Endothelial cell (in vitro differentiated cells): ENCODE results near the gene THSD4. TPM values are rescaled to one million over a fixed set of nuclear protein-coding genes. Genes with fewer than 3 reads are reported as not detected.

Experiments
- DNase-seq: peaks from one replicate; pipeline ENCODE4 v3.0.0; 2021; ENCODE audit warnings: low spot score
- H3K27ac Mint-ChIP-seq: one replicate; pipeline ENCODE4 v1.8.0; 2021; ENCODE audit warnings: mixed read lengths, inconsistent platforms; ENCODE audit not compliant: unreplicated experiment
- H3K27me3 Mint-ChIP-seq: one replicate; pipeline ENCODE4 v1.8.0; 2021; ENCODE audit warnings: mild to moderate bottlenecking, moderate library complexity, mixed read lengths, inconsistent platforms; ENCODE audit not compliant: unreplicated experiment
- H3K36me3 Mint-ChIP-seq: one replicate; pipeline ENCODE4 v1.8.0; 2021; ENCODE audit warnings: mild to moderate bottlenecking, low read depth, mixed read lengths, inconsistent platforms; ENCODE audit not compliant: unreplicated experiment
- H3K4me1 Mint-ChIP-seq: one replicate; pipeline ENCODE4 v1.8.0; 2021; ENCODE audit warnings: mild to moderate bottlenecking, mixed read lengths, inconsistent platforms; ENCODE audit not compliant: unreplicated experiment
- H3K4me3 Mint-ChIP-seq: one replicate; pipeline ENCODE4 v1.8.0; 2021; ENCODE audit warnings: mild to moderate bottlenecking, mixed read lengths, inconsistent platforms; ENCODE audit not compliant: unreplicated experiment
- H3K9me3 Mint-ChIP-seq: one replicate; pipeline ENCODE4 v1.8.0; 2021; ENCODE audit warnings: mixed read lengths, inconsistent platforms; ENCODE audit not compliant: unreplicated experiment
- total RNA-seq: library from RNA; stranded (reverse); fragmentation: NEBNext Ultra II Directional; extraction: Animal tissue kit (Norgen Biotek cat#: 25700); gene quantifications from one replicate; pipeline ENCODE4 v1.2.1, GENCODE V29; 2021; ENCODE audit not compliant: unreplicated experiment
- TF ChIP-seq, protein P1 (sequence below): fragments of 200-600 bp; sonication (generic); IDR thresholded peaks from one replicate; pipeline ENCODE4 v1.5.0; 2021; ENCODE audit warnings: antibody characterized with exemption; ENCODE audit not compliant: unreplicated experiment

Gene THSD4
- total RNA-seq, 1 donor from 2014 or later, result 0.92 TPM

DNA sequence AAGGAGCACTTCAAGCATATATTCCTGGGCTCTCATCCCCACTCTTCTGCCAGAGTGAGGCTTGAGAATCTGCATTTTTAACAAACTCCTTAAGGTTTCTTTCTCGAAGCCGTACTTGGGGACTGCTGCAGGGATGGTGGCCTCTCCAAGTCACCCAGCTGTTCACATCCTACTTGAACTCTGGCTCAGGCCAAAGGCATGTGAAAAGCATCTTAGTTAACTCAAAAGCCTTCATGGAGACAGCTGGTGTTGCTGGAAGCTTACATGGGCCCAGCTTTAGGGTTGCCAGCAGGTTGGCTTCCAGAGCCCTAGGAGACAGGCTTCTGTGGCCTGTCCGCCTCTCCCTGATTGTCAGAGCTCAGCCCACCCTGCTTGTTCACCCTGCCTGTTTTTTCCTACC is 139.2 kb downstream of the THSD4 start:
- H3K27me3 Mint-ChIP-seq, result no peaks in the 10 kb centered on the region
- no peaks in the 10 kb centered on the region for H3K4me1 Mint-ChIP-seq
- TF ChIP-seq, protein P1, sequence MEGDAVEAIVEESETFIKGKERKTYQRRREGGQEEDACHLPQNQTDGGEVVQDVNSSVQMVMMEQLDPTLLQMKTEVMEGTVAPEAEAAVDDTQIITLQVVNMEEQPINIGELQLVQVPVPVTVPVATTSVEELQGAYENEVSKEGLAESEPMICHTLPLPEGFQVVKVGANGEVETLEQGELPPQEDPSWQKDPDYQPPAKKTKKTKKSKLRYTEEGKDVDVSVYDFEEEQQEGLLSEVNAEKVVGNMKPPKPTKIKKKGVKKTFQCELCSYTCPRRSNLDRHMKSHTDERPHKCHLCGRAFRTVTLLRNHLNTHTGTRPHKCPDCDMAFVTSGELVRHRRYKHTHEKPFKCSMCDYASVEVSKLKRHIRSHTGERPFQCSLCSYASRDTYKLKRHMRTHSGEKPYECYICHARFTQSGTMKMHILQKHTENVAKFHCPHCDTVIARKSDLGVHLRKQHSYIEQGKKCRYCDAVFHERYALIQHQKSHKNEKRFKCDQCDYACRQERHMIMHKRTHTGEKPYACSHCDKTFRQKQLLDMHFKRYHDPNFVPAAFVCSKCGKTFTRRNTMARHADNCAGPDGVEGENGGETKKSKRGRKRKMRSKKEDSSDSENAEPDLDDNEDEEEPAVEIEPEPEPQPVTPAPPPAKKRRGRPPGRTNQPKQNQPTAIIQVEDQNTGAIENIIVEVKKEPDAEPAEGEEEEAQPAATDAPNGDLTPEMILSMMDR, result no peak
- no peak overlapping the region for H3K4me3 Mint-ChIP-seq
- H3K36me3 Mint-ChIP-seq, result no peaks in the 10 kb centered on the region
- H3K27ac Mint-ChIP-seq, result no peak overlapping the region
- DNase-seq, result no peak
- H3K9me3 Mint-ChIP-seq, result no peaks in the 10 kb centered on the region

DNA sequence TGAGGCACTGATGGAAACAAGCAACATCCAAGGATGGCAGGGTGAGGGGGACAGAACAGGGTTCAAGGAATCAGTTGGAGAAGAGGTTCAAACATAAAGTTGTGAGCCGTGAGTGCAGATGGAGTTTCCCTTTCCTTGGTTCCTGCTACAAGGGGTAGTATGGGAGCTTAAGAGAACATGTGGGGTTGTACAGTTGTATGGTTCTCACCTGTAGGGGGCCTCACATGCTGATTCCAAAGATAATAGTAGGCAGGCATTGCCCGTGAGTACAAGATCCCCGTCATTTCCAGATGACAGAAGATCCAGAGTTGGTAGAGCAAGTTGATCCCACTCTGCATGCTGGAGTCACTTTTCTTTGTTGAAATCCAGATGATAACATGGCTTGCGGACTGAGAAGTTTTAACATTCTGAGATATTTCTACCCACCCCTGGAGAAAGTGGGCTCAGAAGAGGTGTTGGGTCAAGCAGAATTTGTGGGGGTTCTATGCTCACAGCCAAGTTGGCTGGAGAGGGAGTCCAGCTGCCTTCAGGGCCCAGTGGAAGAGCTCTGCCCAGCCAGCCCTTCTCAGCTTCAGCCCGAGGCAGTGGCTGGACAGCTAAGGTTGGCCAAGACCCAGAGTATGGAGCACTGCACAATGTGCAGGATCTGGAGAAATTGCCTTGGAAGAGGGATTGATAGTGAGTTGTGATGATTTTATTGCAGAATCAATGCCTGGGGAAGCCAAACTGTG is 141.8 kb downstream of the THSD4 start:
- no peaks in the 10 kb centered on the region for H3K36me3 Mint-ChIP-seq
- no peaks in the 10 kb centered on the region for H3K27me3 Mint-ChIP-seq
- TF ChIP-seq, protein P1, result no peak
- H3K9me3 Mint-ChIP-seq, result no peaks in the 10 kb centered on the region
- no peak overlapping the region for H3K4me3 Mint-ChIP-seq
- DNase-seq, result no peak
- no peaks in the 10 kb centered on the region for H3K4me1 Mint-ChIP-seq
- no peak overlapping the region for H3K27ac Mint-ChIP-seq

DNA sequence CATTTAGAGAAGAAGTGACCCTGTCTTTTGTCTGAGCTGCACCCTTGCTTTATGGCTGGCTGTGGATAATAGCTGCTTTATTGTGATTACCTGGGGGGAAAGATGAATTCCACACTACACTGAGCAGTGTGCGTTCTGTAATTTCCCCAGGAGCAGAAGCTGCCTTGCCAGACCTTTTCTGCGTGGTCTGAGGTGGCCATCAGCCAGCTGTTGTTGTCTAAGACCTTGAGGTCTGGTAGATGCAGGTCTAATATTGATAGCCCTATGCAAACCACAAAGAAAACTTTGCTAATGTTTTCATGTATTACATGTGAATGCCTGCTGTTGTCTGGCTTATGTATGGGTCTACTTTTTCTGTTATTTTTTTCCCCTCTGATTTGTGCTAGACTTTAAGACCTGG is 144.6 kb downstream of the THSD4 start:
- Mint-ChIP-seq H3K27me3 (no peaks in the 10 kb centered on the region), H3K4me3 (no peak overlapping the region), H3K9me3 (no peaks in the 10 kb centered on the region), H3K4me1 (no peaks in the 10 kb centered on the region), H3K36me3 (no peaks in the 10 kb centered on the region), H3K27ac (no peak overlapping the region)
- no peak for DNase-seq
- TF ChIP-seq, protein P1, result no peak

DNA sequence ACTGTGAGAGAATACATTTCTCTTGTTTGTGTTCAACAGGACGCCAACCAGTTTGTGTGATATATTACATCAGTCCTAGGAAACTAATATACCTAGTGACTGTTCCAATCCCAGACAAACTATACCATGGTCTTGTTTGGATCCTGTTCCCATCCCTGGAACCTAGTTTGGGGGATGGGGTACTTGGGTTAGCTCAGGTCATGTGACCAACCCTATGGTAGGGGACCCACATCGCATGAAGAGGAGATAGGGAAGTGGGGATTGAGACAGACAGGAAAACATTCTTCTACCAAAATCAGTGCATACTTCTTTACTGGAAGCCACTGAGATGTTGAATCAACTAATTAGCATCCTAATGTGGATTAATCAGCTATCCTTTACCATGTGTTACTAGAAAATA is 146.1 kb downstream of the THSD4 start:
- H3K4me3 Mint-ChIP-seq, result no peak overlapping the region
- H3K36me3 Mint-ChIP-seq, result no peaks in the 10 kb centered on the region
- no peak overlapping the region for H3K27ac Mint-ChIP-seq
- no peaks in the 10 kb centered on the region for H3K4me1 Mint-ChIP-seq
- DNase-seq, result no peak
- H3K27me3 Mint-ChIP-seq, result no peaks in the 10 kb centered on the region
- TF ChIP-seq, protein P1, result no peak
- H3K9me3 Mint-ChIP-seq, result no peaks in the 10 kb centered on the region

DNA sequence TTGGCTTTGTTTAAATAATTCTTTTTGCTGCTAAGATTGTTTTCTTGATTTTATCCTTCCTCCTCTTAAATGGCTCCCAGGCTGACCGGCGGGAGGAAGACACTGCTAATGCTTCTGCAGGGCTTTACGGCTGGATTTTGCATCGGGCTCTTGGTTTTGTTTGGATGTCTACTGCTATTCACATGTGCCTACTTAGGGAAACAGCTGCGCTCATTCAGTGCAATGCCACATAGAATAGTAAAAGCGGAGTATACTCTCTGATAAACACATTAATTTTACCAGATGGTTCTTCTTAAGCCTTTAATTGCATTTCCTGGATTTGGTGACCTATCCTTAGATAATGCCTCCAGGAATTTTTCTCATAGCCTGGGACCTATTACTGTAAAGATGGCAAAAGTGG is 146.6 kb downstream of the THSD4 start:
- no peaks in the 10 kb centered on the region for H3K36me3 Mint-ChIP-seq
- no peak overlapping the region for H3K27ac Mint-ChIP-seq
- H3K9me3 Mint-ChIP-seq, result no peaks in the 10 kb centered on the region
- TF ChIP-seq, protein P1, result no peak
- DNase-seq, result no peak
- no peaks in the 10 kb centered on the region for H3K27me3 Mint-ChIP-seq
- no peak overlapping the region for H3K4me3 Mint-ChIP-seq
- H3K4me1 Mint-ChIP-seq, result no peaks in the 10 kb centered on the region
